CD14-positive monocyte (primary cell): ENCODE measurements around the gene SLC4A1AP. TPM values are rescaled to one million over a fixed set of nuclear protein-coding genes. Genes with fewer than 3 reads are reported as not detected.

Source experiments
- DNase-seq, 3 donors: peaks; one replicate each; pipeline ENCODE4 v3.0.0-alpha.2; 2011 to 2022
- H2AFZ ChIP-seq: 2 replicates; pipeline ENCODE4 v1.6.0; 2012; ENCODE audit warnings: mild to moderate bottlenecking, low read depth, low read length, inconsistent platforms; ENCODE audit not compliant: insufficient read depth, poor library complexity, severe bottlenecking
- H3K27ac ChIP-seq, 2 donors: 1 replicate in 1 of 2; 2 replicates in 1 of 2; pipeline ENCODE4 v1.5.1; 2012 to 2013; ENCODE audit warnings: low read length in 2 of 2, control low read depth in 1 of 2, inconsistent platforms in 1 of 2, low read depth in 1 of 2, mild to moderate bottlenecking in 1 of 2
- H3K27me3 ChIP-seq, 2 donors: one replicate each; pipeline versions ENCODE4 v1.6.0 to v1.6.1; 2011 to 2013; ENCODE audit warnings: low read length in 2 of 2; ENCODE audit not compliant: control insufficient read depth in 2 of 2, insufficient read depth in 2 of 2
- H3K36me3 ChIP-seq, 2 donors: replicated peaks in 1 of 2; 1 replicate in 1 of 2; 2 replicates in 1 of 2; pipeline versions ENCODE4 v1.5.1 to v1.6.1; 2012 to 2013; ENCODE audit warnings: low read length in 2 of 2, control low read depth in 1 of 2, inconsistent platforms in 1 of 2, mild to moderate bottlenecking in 1 of 2; ENCODE audit not compliant: insufficient read depth in 2 of 2, control insufficient read depth in 1 of 2
- H3K4me1 ChIP-seq, 2 donors: 1 replicate in 1 of 2; 2 replicates in 1 of 2; pipeline versions ENCODE4 v1.5.1 to v1.6.1; 2012 to 2013; ENCODE audit warnings: low read length in 2 of 2, control low read depth in 1 of 2, inconsistent platforms in 1 of 2, mild to moderate bottlenecking in 1 of 2, moderate library complexity in 1 of 2; ENCODE audit not compliant: insufficient read depth in 2 of 2, control insufficient read depth in 1 of 2
- H3K4me2 ChIP-seq: replicated peaks from 2 replicates; pipeline ENCODE3; 2012; ENCODE audit warnings: low read length, moderate library complexity, mild to moderate bottlenecking; ENCODE audit not compliant: poor library complexity, severe bottlenecking; ENCODE audit errors: extremely low read depth
- H3K4me3 ChIP-seq, 3 experiments: fragments of 200-600 bp in 1 of 3; sonication (generic) in 1 of 3; replicated peaks in 1 of 3; 1 replicate in 2 of 3; 2 replicates in 1 of 3; pipeline ENCODE4 v1.5.1; 2011 to 2013; ENCODE audit warnings: low read length in 3 of 3, mild to moderate bottlenecking in 3 of 3, control low read depth in 2 of 3, low read depth in 2 of 3, inconsistent platforms in 1 of 3, moderate library complexity in 1 of 3
- H3K79me2 ChIP-seq: 2 replicates; pipeline ENCODE4 v1.6.0; 2012; ENCODE audit warnings: mild to moderate bottlenecking, control low read depth, inconsistent platforms, low read length, moderate library complexity; ENCODE audit not compliant: insufficient read depth
- H3K9ac ChIP-seq: 2 replicates; pipeline ENCODE4 v1.6.0; 2017; ENCODE audit warnings: low read length, mild to moderate bottlenecking; ENCODE audit not compliant: insufficient read depth, poor library complexity, severe bottlenecking
- H3K9me3 ChIP-seq, 2 donors: replicated peaks in 1 of 2; 1 replicate in 1 of 2; 2 replicates in 1 of 2; pipeline versions ENCODE4 v1.5.1 to v1.6.1; 2012 to 2013; ENCODE audit warnings: low read length in 2 of 2, control low read depth in 1 of 2; ENCODE audit not compliant: control insufficient read depth in 1 of 2, insufficient read depth in 1 of 2
- H4K20me1 ChIP-seq: 2 replicates; pipeline ENCODE4 v1.6.0; 2012; ENCODE audit warnings: mild to moderate bottlenecking, low read length, control low read depth, moderate library complexity; ENCODE audit not compliant: insufficient read depth
- H3K27ac Mint-ChIP-seq, 7 donors: one replicate each; pipeline ENCODE4 v1.8.0; 2020; ENCODE audit warnings: mild to moderate bottlenecking in 7 of 7, mixed read lengths in 7 of 7, moderate library complexity in 6 of 7, inconsistent platforms in 2 of 7
- H3K27me3 Mint-ChIP-seq, 3 donors: one replicate each; pipeline ENCODE4 v1.8.0; 2021 to 2022; ENCODE audit warnings: low read depth in 3 of 3, mild to moderate bottlenecking in 3 of 3, mixed read lengths in 3 of 3, moderate library complexity in 3 of 3, inconsistent platforms in 1 of 3
- H3K36me3 Mint-ChIP-seq, 2 donors: one replicate each; pipeline ENCODE4 v1.8.0; 2020; ENCODE audit warnings: mixed read lengths in 2 of 2, inconsistent platforms in 1 of 2, mild to moderate bottlenecking in 1 of 2
- H3K4me1 Mint-ChIP-seq: one replicate; pipeline ENCODE4 v1.8.0; 2020; ENCODE audit warnings: mild to moderate bottlenecking, mixed read lengths
- H3K4me3 Mint-ChIP-seq, 2 donors: one replicate each; pipeline ENCODE4 v1.8.0; 2020; ENCODE audit warnings: mild to moderate bottlenecking in 2 of 2, mixed read lengths in 2 of 2, moderate library complexity in 1 of 2
- H3K9me3 Mint-ChIP-seq, 7 donors: one replicate each; pipeline ENCODE4 v1.8.0; 2020 to 2022; ENCODE audit warnings: mixed read lengths in 7 of 7, mild to moderate bottlenecking in 6 of 7, moderate library complexity in 6 of 7, inconsistent platforms in 2 of 7
- CTCF ChIP-seq: fragments of 200-600 bp; IDR thresholded peaks from one replicate; pipeline ENCODE4 v1.8.0; 2022; ENCODE audit warnings: antibody characterized with exemption, mild to moderate bottlenecking
- WGBS: methylation state at CpG from one replicate; pipeline ENCODE4 v1.1.5; 2013; ENCODE audit warnings: missing lambda C conversion rate; ENCODE audit not compliant: insufficient coverage; 5-methylcytosine and 5-hydroxymethylcytosine counted together
- intact Hi-C, 2 donors: fragments of 100-400 bp; cut with micrococcal nuclease; formaldehyde crosslinking; loops; one replicate each; pipeline versions ENCODE4 v1.15.0 to v1.15.1; 2023
- polyA plus RNA-seq, 3 donors: library from polyadenylated mRNA; depleted of rRNA in 1 of 3; unstranded in 2 of 3; stranded (reverse) in 1 of 3; fragments of 300-500 nt in 2 of 3; fragments of >200 nt in 1 of 3; fragmentation: Illumina TruSeq in 2 of 3; gene quantifications; 1 replicate in 2 of 3; 2 replicates in 1 of 3; pipeline ENCODE4 v1.2.3, GENCODE V29; 2012 to 2021

Gene SLC4A1AP
- polyA plus RNA-seq, 3 donors: 12.7 to 24.9 (median 18.3) TPM

DNA sequence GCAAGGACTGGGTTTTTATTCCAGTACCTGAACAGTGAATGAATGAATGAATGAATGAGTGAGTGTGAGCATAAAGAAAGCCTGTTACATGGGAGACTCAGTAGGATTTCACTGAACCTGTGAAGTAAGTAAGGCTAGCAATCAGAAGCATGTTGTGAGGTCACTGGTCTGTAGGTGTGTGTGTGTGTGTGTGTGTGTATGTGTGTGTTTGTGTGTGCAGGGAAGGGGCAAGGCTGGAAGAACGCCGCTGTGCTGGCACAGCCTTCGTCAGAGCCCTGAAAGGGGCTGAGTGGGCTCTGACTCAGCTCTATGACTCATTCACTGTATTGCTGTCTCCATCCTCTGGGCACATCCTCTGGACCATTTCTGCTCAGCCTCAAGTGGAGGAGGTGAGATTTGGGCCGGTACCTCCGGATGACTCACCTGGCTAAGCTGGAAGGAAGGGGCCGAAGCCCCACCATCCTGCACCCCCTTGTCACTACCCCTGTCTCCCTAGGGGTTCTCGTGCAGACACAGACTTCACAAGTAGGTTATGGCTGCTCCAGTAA, 56.4 kb downstream of the SLC4A1AP start:
- intact Hi-C loops: no loop called here
- Mint-ChIP-seq H3K4me1 (peaks cover 32% of the 10 kb centered on the region), H3K27me3 (peaks cover 28 to 40% (median 30%) of the 10 kb centered on the region in 3 donors), H3K27ac (peak overlapping the region in 3 of 7 donors; percentile 1 to 77 (median 46)), H3K36me3 (peaks cover 0 to 6% of the 10 kb centered on the region in 2 donors), H3K4me3 (peak overlapping the region in 1 of 2 donors; percentile 43), H3K9me3 (peaks cover 0 to 8% (median 0%) of the 10 kb centered on the region in 7 donors)
- no peak overlapping the region for H3K27ac ChIP-seq
- no CpG with 5 or more reads among the region's 7 CpGs for WGBS
- H3K4me3 ChIP-seq: no peak overlapping the region
- H3K27me3 ChIP-seq: peaks cover 24 to 27% of the 10 kb centered on the region in 2 donors
- no peak for TF ChIP-seq CTCF
- no peaks in the 10 kb centered on the region for H3K79me2 ChIP-seq
- H3K9me3 ChIP-seq: peaks cover 0 to 5% of the 10 kb centered on the region in 2 donors
- H3K9ac ChIP-seq: no peak overlapping the region
- DNase-seq: peak; percentile 78 to 86 (median 84)
- H3K4me1 ChIP-seq: peaks cover 6 to 14% of the 10 kb centered on the region in 2 donors
- H4K20me1 ChIP-seq: no peaks in the 10 kb centered on the region
- H2AFZ ChIP-seq: no peak overlapping the region
- H3K36me3 ChIP-seq: no peaks in the 10 kb centered on the region
- no peak overlapping the region for H3K4me2 ChIP-seq

DNA sequence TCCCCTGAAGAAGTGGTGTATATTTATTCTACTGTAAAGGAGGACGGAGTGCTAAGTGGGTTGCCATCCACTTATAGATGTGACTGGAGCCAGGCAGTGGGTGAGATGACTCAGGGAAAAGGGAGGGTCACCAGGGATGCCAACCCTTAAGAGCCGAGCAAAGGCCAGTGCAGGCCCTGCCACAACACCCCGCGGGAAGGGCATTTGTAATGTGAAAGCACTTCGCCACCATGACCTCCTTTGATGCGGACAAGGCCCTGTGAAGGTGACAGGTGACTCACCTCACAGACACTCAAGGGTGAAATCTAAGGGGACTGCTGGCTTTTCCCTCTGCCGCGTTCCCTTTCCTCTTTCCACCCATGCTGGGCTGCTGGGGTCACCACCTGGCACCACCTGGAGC, 57.6 kb downstream of the SLC4A1AP start:
- intact Hi-C loops: no loop called here
- Mint-ChIP-seq H3K4me1 (peaks cover 29% of the 10 kb centered on the region), H3K36me3 (peaks cover 0 to 6% of the 10 kb centered on the region in 2 donors), H3K9me3 (peaks cover 0 to 5% (median 0%) of the 10 kb centered on the region in 7 donors), H3K4me3 (no peak overlapping the region), H3K27ac (peak overlapping the region in 1 of 7 donors; percentile 6), H3K27me3 (peaks cover 18 to 29% (median 26%) of the 10 kb centered on the region in 3 donors)
- Histone ChIP-seq H3K9ac (no peak overlapping the region), H3K4me2 (no peak overlapping the region), H3K36me3 (no peaks in the 10 kb centered on the region), H3K4me3 (no peak overlapping the region), H4K20me1 (no peaks in the 10 kb centered on the region), H2AFZ (no peak overlapping the region), H3K9me3 (peaks cover 0 to 5% of the 10 kb centered on the region in 2 donors), H3K27me3 (peaks cover 16 to 19% of the 10 kb centered on the region in 2 donors), H3K79me2 (no peaks in the 10 kb centered on the region), H3K27ac (no peak overlapping the region), H3K4me1 (peaks cover under 1 to 9% of the 10 kb centered on the region in 2 donors)
- no peak for TF ChIP-seq CTCF
- DNase-seq: no peak
- WGBS: 100% methylated on average over 2 of the region's 8 CpGs
